Measurements from ENCODE around the gene ZNRF1.

DNA sequence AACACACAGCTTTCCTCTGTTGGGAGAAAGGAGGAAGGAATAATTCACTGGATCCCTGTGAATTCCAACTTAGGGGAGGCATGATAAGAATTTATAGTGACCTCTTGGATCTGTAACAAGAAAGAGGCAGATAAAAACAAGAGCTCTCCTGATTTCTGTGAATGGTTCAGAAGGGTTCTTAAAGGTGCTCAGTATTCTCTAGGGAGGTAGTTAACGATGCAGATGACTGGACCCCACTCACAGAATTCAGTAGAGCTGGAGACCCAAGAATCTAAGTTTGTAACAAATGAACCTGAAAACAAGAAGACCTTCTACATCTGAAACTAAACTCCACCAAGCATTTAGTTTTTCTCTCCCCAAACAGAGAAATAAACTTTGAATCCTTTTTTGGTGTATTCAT is 8.6 kb downstream of the ZNRF1 start:
- TF ChIP-seq HNF4G (IDR thresholded peaks at IDR 0.05): no peak
- TF ChIP-seq, protein P1, sequence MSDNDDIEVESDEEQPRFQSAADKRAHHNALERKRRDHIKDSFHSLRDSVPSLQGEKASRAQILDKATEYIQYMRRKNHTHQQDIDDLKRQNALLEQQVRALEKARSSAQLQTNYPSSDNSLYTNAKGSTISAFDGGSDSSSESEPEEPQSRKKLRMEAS (IDR thresholded peaks at IDR 0.05): no peak
- TF ChIP-seq CTCF (IDR thresholded peaks at IDR 0.05; ENCODE audit: low read depth, low read length, missing input control): no peak
- TF ChIP-seq REST (IDR thresholded peaks at IDR 0.05): no peak
- TF ChIP-seq JUND (IDR thresholded peaks at IDR 0.05): no peak
- TF ChIP-seq, protein P2, sequence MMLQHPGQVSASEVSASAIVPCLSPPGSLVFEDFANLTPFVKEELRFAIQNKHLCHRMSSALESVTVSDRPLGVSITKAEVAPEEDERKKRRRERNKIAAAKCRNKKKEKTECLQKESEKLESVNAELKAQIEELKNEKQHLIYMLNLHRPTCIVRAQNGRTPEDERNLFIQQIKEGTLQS (IDR thresholded peaks at IDR 0.05): no peak
- no peak for TF ChIP-seq HNF4A (conservative IDR thresholded peaks at IDR 0.05)
- no peak for TF ChIP-seq TAF1 (conservative IDR thresholded peaks at IDR 0.05)
- TF ChIP-seq FOXA1 (IDR thresholded peaks at IDR 0.05): no peak
- TF ChIP-seq GABPA (IDR thresholded peaks at IDR 0.05 in 1 of 2, conservative IDR thresholded peaks at IDR 0.05 in 1 of 2): no peak
- no peak for TF ChIP-seq RAD21 (IDR thresholded peaks at IDR 0.05)
- TF ChIP-seq, protein P3, sequence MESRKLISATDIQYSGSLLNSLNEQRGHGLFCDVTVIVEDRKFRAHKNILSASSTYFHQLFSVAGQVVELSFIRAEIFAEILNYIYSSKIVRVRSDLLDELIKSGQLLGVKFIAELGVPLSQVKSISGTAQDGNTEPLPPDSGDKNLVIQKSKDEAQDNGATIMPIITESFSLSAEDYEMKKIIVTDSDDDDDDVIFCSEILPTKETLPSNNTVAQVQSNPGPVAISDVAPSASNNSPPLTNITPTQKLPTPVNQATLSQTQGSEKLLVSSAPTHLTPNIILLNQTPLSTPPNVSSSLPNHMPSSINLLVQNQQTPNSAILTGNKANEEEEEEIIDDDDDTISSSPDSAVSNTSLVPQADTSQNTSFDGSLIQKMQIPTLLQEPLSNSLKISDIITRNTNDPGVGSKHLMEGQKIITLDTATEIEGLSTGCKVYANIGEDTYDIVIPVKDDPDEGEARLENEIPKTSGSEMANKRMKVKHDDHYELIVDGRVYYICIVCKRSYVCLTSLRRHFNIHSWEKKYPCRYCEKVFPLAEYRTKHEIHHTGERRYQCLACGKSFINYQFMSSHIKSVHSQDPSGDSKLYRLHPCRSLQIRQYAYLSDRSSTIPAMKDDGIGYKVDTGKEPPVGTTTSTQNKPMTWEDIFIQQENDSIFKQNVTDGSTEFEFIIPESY (IDR thresholded peaks at IDR 0.05): no peak
- TF ChIP-seq YY1 (IDR thresholded peaks at IDR 0.05): no peak
- TF ChIP-seq SP1 (IDR thresholded peaks at IDR 0.05): no peak
